NCI-H460 (cell line): Measurements from ENCODE around the gene KIFC3. TPM values are rescaled to one million over a fixed set of nuclear protein-coding genes. Genes with fewer than 3 reads are reported as not detected.

Source experiments
- DNase-seq: peaks from one replicate; pipeline ENCODE4 v3.0.0-alpha.2; 2016; ENCODE audit warnings: low read depth; ENCODE audit errors: extremely low read depth
- total RNA-seq: library from RNA; depleted of rRNA; stranded (reverse); fragments of >200 nt; shearing (Covaris generic); gene quantifications from 2 replicates; pipeline ENCODE4 v1.2.3, GENCODE V29; 2014

KIFC3 gene
- total RNA-seq, 1 experiment from 2014 or later = 300 TPM

- DNase-seq = no peak
These were observed 32.6 kb downstream of the KIFC3 start for GRCh38 chr16:57769541-57770145.

- no peak for DNase-seq
These were observed 35.5 kb downstream of the KIFC3 start for GRCh38 chr16:57766714-57767348.

DNA sequence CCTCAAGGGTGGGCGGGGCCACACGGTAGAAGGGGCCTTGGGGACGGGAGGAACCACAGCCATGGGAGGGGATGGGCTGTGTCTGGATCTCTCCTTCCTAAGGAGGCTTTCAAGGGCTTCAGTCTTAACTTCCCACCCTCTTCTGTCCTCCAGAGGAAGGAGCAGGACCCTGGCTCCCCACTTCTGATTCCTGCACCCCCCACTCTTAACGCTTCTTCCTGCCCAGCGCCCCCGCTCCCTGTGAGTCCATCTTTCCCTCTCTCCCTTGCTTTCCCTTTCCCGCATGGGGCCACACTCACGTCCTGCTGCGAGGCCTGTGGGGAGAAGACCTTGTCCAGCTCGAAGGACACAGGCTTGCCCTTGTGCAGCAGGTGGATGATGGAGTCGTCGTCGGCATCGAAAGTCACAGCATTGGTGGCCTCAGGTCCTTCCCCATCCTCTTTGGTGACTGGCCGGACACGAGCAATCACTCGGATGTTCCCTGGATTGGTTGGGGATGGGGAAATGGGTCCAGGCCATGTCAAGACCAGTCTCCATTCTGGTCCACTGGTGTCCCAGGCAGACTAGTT, 37.0 kb downstream of the KIFC3 start:
- DNase-seq = no peak

DNA sequence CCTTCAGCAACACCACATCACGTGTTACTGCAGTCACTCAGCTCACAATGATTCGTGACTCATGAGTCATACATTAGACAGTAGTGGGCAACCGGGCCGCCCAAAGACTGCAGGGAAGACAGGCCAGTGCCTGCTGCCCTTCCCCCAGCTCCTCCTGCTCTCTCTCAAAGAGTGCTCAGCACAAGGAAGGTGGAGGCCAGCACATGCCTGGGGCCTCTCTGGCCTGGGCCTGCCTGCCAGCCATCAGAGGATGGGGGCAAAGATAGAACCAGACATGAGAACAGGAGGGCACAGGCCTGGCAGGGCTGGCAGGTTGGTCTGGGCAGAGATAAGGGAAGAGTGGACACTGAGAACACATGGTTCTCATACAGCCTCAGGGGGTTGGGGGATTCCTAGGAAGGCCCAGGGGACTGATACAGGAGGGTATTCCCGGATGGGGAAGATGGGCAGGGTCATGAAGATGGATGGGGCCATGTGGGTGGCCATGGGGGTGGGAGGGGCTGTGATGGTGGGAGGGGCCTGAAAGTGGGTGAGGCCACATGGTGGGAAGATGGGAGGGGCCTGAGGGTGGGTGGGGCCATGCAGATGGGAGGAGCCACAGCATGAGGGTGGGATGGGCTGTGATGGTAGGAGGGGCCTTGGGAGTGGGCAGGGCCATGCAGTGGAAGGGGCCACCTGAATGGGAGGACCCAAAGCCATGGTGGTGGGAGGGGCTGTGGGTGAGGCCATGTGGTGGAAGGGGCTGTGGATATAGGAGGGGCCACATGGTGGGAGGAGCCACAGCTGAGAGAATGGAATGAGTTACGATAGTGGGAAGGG, 37.7 kb downstream of the KIFC3 start:
- DNase-seq = peak; percentile 88

GRCh38 chr16:57764006-57764340, 38.3 kb downstream of the KIFC3 start:
- no peak for DNase-seq

GRCh38 chr16:57763285-57764005, 38.8 kb downstream of the KIFC3 start:
- DNase-seq = no peak

- no peak for DNase-seq
These were observed 39.8 kb downstream of the KIFC3 start for GRCh38 chr16:57762365-57763040.

- no peak for DNase-seq
These were observed 40.3 kb downstream of the KIFC3 start for GRCh38 chr16:57761957-57762356.

DNA sequence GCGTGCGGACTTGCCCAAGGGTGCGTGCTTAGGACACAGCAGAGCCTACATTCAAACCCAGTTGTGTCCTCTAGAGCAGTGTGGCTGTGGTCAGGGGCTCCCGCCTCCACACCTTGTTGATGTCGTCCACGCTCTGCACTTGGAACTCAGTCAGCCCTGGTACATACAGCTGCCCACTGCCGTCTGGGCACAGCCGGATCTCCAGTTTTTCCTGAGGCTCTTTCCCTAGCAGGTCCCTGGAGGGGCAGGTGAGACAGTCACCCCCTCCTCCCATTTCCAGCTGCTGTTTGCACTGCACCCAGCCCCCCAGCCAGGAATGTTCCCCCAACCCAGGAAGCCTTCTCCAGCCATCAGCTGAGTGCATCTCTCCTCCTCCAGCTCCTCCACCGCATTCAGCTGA, 41.0 kb downstream of the KIFC3 start:
- no peak for DNase-seq

- no peak for DNase-seq
These were observed 41.7 kb downstream of the KIFC3 start for GRCh38 chr16:57760357-57761160.

GRCh38 chr16:57759541-57760356, 42.5 kb downstream of the KIFC3 start:
- no peak for DNase-seq

DNA sequence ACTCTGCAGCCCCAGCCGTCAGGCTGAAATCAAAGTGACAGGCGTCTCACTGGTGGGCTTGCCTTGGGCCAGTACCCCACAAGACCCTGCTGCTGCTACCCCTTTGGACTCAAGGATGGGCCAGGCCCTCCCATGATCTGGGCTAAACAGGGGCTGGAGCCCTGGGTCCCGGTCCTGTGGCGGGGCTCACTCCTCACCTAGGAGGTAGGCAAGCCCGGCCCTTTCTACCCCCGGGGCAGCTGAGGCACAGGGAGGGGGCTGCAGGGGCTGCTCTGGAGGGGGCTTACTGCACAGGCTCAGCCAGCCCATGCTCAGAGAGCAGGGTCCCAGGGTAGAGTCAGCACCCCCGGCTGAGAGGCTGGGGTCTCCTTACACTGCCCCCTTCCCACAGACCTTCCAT, 43.2 kb downstream of the KIFC3 start:
- DNase-seq = no peak

- no peak for DNase-seq
These were observed 43.8 kb downstream of the KIFC3 start for GRCh38 chr16:57758331-57759117.

DNA sequence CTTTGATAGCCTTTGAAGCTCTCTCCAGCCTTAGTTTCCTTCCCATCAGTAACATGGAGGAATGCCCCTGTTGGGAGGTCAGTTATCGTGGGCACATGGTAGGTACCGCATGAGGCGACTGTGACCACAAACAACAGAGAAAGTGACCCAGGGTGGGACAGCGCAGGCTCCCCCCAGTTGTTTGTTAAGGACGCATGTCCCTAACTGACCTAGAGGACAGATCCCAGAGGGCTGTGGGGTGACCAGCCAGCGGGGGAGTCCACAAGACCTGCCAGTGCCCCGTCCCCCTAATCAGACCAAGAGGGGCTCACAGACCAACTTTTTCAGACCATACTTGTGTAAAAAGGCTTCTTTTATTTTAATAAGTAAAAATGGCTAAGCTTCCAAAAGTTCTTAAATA, 44.4 kb downstream of the KIFC3 start:
- no peak for DNase-seq

GRCh38 chr16:57757326-57757786, 44.9 kb downstream of the KIFC3 start:
- DNase-seq = peak; percentile 91

GRCh38 chr16:57756424-57757325, 45.6 kb downstream of the KIFC3 start:
- DNase-seq = no peak
